Measurements from ENCODE around the gene SLC25A25. TPM values are rescaled to one million over a fixed set of nuclear protein-coding genes. Genes with fewer than 3 reads are reported as not detected.
A peak's percentile ranks its signal among the peaks of the same experiment; 100 is the strongest.

SLC25A25 gene
- total and polyA plus RNA-seq, 9 of the 15 experiments (the other 6 are each of a cell fraction or from before 2014, with no cell fraction given), result 0.07 to 35.9 (median 23.2) TPM

DNA sequence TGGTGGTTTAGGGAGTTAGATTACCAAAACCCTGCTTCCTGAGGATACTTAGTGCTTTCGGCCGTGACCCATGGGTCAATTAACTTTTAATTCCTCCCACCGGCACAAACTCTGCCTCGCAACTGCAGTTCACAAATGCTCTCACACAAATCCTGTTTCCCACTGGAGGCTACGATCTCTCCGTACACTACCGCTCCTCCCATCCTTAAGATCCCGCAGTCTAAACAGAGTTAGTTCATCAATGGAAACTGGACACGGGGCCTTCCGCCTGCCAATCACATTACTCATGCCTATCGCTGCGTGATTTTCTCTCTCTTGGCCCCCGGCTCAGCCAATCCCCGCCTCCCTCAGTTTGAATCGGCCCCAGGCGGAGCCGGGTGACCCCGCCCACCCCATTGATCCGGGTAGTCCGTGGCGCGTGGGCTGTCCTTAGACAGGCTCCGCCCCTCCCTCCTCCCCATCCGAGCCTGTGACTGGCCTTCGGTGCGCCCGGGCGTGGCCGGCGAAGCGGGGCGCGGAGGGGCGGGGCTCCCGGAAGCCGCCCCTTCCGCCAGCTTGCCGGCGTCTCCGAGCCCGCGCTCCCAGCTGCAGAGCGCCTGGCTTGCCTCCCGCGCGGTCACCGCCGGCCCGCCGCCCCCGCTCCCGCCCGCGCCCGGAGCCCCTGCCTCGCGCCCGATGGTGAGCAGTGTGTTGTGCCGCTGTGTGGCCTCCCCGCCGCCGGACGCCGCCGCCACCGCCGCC is at the start of gene SLC25A25 (continued):
- TF ChIP-seq, protein P1, sequence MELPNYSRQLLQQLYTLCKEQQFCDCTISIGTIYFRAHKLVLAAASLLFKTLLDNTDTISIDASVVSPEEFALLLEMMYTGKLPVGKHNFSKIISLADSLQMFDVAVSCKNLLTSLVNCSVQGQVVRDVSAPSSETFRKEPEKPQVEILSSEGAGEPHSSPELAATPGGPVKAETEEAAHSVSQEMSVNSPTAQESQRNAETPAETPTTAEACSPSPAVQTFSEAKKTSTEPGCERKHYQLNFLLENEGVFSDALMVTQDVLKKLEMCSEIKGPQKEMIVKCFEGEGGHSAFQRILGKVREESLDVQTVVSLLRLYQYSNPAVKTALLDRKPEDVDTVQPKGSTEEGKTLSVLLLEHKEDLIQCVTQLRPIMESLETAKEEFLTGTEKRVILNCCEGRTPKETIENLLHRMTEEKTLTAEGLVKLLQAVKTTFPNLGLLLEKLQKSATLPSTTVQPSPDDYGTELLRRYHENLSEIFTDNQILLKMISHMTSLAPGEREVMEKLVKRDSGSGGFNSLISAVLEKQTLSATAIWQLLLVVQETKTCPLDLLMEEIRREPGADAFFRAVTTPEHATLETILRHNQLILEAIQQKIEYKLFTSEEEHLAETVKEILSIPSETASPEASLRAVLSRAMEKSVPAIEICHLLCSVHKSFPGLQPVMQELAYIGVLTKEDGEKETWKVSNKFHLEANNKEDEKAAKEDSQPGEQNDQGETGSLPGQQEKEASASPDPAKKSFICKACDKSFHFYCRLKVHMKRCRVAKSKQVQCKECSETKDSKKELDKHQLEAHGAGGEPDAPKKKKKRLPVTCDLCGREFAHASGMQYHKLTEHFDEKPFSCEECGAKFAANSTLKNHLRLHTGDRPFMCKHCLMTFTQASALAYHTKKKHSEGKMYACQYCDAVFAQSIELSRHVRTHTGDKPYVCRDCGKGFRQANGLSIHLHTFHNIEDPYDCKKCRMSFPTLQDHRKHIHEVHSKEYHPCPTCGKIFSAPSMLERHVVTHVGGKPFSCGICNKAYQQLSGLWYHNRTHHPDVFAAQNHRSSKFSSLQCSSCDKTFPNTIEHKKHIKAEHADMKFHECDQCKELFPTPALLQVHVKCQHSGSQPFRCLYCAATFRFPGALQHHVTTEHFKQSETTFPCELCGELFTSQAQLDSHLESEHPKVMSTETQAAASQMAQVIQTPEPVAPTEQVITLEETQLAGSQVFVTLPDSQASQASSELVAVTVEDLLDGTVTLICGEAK (IDR thresholded peaks at IDR 0.05), result peak; percentile 70
- TF ChIP-seq, protein P1 (CRISPR knock-in tag; IDR thresholded peaks at IDR 0.05), result no peak
- TF ChIP-seq, protein P2, sequence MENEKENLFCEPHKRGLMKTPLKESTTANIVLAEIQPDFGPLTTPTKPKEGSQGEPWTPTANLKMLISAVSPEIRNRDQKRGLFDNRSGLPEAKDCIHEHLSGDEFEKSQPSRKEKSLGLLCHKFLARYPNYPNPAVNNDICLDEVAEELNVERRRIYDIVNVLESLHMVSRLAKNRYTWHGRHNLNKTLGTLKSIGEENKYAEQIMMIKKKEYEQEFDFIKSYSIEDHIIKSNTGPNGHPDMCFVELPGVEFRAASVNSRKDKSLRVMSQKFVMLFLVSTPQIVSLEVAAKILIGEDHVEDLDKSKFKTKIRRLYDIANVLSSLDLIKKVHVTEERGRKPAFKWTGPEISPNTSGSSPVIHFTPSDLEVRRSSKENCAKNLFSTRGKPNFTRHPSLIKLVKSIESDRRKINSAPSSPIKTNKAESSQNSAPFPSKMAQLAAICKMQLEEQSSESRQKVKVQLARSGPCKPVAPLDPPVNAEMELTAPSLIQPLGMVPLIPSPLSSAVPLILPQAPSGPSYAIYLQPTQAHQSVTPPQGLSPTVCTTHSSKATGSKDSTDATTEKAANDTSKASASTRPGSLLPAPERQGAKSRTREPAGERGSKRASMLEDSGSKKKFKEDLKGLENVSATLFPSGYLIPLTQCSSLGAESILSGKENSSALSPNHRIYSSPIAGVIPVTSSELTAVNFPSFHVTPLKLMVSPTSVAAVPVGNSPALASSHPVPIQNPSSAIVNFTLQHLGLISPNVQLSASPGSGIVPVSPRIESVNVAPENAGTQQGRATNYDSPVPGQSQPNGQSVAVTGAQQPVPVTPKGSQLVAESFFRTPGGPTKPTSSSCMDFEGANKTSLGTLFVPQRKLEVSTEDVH (IDR thresholded peaks at IDR 0.05; ENCODE audit: low read depth, partially characterized antibody), result peak; percentile 59
- peak; percentile 68 for TF ChIP-seq POLR2B (IDR thresholded peaks at IDR 0.05; ENCODE audit: low read depth, partially characterized antibody)
- TF ChIP-seq SP2 (IDR thresholded peaks at IDR 0.05; ENCODE audit: extremely low read depth, low read depth, low read length, poor library complexity, severe bottlenecking), result peak; percentile 54
- TF ChIP-seq, protein P3, sequence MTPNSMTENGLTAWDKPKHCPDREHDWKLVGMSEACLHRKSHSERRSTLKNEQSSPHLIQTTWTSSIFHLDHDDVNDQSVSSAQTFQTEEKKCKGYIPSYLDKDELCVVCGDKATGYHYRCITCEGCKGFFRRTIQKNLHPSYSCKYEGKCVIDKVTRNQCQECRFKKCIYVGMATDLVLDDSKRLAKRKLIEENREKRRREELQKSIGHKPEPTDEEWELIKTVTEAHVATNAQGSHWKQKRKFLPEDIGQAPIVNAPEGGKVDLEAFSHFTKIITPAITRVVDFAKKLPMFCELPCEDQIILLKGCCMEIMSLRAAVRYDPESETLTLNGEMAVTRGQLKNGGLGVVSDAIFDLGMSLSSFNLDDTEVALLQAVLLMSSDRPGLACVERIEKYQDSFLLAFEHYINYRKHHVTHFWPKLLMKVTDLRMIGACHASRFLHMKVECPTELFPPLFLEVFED (CRISPR knock-in tag; conservative IDR thresholded peaks at IDR 0.05), result 0 out of 2 replicates have a peak, but pooled peaks have one; percentile 57
- no peak for TF ChIP-seq PTTG1 (tag; IDR thresholded peaks at IDR 0.05; ENCODE audit: low read depth)
- TF ChIP-seq HDAC1 (IDR thresholded peaks at IDR 0.05), result peak in 1 of 2 experiments; percentile 47; a peak in 1 of 4 replicates
- TF ChIP-seq, protein P4, sequence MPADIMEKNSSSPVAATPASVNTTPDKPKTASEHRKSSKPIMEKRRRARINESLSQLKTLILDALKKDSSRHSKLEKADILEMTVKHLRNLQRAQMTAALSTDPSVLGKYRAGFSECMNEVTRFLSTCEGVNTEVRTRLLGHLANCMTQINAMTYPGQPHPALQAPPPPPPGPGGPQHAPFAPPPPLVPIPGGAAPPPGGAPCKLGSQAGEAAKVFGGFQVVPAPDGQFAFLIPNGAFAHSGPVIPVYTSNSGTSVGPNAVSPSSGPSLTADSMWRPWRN (IDR thresholded peaks at IDR 0.05; ENCODE audit: low read depth), result peak; percentile 51; the same call in 1 of the 2 replicates
- TF ChIP-seq GABPA (tag; conservative IDR thresholded peaks at IDR 0.05; ENCODE audit: low read depth), result peak; percentile 77
- peak; percentile 51 for TF ChIP-seq NFYB (IDR thresholded peaks at IDR 0.05; ENCODE audit: extremely low read depth, insufficient read length)
- no peak for TF ChIP-seq NCOA1 (IDR thresholded peaks at IDR 0.05; ENCODE audit: low read depth)
